HG02981 (cell line): Measurements from ENCODE around the gene WIPI1.

ENCODE experiments used
- ATAC-seq: cut with Tn5 transposase; IDR thresholded peaks from one replicate; pipeline ENCODE4 v1.9.1; 2021; ENCODE audit warnings: mild to moderate bottlenecking, moderate library complexity; ENCODE audit not compliant: unreplicated experiment

WIPI1 gene

DNA sequence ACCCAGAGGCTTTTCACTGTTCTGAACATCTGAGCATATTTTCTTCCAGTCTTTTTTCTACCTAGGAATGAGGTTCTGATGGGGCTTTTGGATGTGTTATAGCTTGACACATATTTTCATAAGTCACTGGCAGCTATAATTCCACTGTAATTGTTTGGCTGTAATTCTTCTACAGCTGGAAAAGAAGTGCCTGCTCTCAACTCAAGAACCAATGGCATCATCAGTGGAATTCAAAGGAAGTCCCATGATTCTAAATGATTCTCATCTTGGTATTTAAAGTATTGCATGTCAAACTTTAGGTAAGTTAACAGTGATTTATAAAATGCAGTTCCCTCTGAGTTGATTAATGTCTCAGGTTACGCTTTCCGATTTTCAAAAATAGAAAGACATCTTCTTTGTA is 16.8 kb downstream of the WIPI1 start:
- ATAC-seq = no peak

DNA sequence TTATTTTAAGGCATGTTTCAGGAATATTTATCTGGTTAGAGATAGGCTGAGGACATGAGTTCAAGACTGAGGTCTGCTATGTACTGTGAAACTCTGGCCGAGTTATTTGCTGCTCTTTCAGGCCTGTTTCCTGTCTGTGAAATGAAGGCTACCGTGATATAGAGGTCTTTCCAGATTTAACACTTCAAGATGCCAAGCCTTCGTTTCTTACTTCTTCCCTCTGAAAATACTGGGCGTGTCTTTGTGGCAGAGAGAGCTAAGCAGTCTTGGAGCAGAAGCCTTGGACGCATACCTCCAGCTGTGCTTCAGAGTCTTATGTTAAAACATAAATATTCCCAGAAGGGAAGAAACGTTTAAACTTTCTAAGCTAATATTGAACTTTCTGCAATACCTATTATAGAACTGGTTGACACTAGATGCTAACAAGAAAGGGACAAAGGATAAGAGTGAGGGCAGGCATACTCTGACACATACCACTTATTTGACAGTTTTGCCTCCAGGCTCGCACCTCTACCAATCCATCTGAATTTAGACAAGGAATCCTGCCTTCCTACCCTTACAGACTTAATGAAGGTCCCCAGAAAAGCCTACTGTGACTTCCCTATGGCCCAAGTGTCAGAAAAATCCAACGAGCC is 17.5 kb downstream of the WIPI1 start:
- no peak for ATAC-seq

DNA sequence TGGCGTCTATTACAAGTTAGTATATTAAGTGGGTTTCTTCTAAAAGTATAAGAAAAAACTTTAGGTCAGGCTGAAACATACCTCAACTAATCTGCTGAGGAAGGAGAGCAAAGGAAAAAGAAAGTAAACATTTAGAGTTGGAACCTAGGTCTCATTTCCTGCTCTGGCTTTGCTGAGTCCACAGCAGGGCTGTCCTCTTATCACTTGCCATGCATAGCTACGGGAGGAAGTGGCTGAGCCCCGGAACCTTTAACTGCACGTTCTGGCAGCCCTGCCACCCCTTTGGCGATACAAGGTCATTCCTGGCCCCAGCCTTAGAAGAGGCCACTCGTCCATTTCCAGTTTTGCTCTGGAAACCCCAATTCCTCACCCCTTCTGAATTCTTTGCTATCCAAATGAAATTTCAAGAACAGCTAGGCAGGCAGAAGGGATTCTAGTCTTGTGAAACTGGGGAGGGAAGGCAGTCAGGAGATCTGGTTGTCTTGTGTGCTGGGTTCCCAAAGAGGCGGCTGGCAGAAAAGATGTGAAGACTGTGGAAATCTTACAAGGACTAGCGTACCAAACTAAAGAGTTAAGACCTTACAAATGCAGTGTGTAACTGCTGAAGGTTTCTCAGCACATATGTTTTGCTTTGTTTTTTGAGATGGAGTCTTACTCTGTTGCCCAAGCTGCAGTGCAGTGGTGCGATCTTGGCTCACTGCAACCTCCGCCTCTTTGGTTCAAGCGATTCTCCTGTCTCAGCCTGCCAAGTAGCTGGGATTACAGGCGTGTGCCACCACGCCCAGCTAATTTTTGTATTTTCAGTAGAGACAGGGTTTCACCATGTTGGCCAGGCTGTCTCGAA is 19.1 kb downstream of the WIPI1 start:
- peak; percentile 74 for ATAC-seq

DNA sequence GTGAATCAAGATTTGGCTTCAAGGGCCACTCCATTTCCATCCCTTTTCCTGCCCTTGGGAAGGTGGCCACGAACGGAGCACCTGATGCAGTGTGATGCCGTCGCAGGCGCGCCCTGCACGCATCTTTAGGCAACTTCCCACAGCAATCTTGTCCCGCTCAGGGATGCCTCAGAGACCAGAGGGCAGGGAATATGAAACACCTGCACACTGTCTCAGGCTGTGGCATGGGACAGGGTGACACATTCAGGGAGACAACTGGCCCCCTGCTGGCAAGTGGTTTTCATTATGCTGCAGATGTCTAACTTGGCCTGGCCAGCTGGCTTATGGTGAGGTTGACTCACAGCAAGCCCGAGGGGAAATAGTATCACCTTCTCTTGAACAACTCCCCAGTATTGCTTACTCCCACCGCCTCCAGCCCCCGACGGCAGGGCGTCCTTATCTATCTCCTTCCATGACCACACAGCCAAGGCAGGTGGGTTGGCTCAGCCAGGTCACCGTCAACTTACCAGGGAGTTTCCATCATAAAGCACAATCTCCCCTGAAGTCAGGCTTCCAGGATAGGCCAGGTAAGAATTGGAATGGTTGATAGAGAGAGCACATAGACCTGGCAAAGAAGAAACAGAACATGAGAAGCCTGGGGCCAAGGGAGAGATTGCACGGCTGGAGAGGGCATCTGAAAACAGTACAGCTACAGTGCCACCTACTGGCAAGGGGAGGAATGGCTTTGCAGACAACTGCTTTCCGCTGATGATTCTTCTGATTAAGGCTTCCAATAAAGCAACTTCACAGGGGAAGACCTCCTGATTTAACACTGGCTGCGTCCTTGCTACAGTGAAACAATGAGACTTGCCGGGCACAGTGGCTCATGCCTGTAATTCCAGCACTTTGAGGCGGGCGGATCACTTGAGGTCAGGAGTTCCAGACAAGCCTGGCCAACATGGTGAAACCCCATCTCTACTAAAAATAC is 21.1 kb downstream of the WIPI1 start:
- peak; percentile 52 for ATAC-seq

DNA sequence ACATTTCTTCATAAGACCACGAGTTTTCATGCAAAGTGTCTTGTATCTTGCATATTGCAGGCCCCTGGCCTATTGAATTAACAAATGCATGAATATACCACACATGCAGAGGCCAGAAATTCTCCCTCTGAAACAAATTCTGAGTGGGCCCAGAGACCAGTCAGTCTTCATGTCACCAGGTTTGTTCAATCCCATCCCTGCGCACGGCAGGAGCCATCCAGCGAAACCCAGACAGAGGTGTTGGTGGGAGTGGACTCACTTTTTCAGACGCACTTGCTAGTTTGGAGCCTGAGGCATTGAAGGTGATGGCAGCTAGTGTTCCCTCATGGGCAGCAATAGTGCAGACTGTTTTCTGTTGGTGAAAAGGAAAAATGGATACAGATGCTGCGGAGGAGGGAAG is 21.9 kb downstream of the WIPI1 start:
- ATAC-seq = no peak

DNA sequence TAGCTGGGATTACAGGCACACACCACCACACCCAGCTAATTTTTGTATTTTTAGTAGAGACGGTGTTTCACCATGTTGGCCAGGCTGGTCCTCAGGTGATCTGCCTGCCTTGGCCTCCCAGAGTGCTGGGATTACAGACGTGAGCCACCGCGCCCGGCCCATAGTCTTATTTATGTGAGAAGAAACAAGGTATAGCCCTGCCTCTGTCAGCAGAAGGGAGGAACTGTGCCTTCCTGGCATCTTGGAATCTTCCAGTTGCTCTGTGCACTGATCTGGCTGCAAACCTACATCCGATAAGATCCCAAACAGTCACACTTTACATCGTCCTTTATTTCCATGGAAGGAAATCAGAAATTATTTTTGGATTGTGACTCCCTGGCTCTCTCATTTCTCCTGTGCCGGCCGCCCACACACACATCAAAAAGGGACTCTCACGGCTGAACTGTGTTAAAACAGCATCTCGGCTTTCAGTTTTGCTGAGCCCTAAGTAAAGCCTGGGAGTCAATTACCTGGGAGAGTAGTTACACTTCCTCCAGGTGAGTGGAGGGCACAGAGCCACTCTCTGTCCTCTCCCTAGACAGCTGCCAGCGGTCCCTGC is 23.3 kb downstream of the WIPI1 start:
- no peak for ATAC-seq

DNA sequence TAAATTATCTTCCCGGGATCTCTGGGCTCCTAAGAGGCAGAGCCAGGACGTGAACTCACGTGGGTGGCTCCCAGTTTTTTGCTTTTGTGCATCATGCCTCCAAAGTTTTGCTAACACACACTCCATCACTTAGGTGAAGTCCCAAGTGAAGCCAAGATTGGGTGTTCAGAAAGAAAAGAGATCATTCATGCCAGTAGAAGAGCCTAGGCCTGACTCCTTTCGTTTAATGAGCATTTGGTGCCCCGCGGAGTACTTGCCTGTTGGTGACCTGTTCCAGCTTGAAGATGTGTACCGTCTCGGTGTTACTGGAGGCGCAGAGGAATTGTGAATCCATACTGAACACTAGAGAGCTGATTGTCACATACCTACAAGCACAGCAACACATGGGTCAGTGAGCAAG is 24.1 kb downstream of the WIPI1 start:
- ATAC-seq = no peak

DNA sequence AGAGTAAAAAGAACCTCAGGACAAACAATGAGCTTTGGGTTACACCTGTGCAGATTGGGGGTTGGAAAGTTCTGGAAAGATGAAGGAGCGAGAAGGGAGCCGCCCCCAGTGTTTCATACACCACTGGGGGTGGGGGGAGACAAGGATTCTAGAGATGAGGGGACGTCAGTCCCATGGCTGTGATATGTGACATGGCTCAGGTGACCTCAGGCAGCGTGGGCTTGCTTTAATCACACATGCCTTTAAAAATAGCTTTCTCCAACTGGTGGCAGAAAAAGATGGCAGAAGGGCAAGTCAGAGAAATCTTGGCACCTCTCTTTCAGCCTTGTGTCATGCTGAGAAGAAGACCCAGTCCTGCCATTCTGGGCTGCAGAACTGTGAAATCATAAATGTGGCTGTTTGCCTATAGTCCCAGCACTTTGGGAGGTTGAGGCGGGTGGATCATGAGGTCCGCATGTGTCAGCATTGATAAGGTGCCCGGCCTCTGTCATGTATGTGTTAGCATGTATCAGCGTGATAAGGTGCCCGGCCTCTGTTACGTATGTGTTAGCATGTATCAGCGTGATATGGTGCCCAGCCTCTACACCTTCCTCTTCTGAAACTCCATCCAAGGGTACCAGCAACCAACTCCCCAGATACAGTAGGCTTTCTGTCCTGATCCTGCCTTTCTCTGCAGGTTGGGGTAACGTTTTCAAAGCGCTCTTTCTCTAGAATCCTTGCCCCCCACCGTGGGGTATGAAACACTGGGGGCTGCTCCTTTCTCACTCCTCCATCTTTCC is 25.0 kb downstream of the WIPI1 start:
- ATAC-seq = no peak

DNA sequence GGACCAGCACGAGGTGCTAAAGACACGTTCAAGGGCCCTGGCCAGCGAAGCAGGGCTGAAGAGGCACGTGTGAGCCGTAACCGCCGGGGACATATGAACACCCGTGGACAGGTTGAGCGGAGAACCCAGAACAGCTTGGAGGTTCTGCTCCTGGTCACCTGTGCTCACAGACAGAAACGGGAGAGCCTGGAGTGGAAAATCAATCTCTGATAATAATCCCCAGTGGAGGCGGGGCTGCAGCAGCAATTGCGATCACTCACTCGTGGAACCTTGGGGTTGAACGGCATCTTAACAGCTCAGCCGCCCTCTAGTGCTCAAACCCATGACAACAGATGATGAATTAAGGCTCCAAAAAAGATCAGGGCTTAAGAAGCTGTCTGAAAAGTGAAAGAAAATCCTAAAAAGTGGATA is 25.6 kb downstream of the WIPI1 start:
- ATAC-seq = no peak

DNA sequence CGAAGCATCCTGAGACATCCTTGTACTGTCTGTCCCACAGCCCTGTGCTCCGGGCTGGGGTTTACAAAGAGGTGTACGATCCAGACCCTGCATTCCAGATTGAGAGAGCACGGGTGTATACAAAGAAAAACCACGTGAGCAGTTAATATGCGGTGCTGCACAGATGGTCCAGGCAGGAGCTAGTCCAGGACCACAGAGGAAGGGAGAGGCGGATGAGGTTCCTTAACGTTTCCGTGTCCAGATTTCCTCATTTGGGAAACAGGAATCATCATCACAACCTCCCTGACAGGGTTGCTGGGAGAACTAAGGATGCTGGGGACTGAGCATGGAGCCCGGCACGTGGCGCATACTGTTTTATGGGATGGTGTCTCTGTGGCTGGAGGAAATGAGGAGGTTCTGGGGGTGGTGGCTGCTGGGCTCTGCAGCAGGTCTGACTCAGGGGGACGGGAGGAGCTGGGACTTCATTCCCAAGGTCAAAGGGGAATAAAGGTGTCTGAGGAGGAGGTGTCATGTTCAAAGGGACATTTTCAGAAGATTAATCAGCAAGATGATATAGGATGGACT is 26.2 kb downstream of the WIPI1 start:
- no peak for ATAC-seq

DNA sequence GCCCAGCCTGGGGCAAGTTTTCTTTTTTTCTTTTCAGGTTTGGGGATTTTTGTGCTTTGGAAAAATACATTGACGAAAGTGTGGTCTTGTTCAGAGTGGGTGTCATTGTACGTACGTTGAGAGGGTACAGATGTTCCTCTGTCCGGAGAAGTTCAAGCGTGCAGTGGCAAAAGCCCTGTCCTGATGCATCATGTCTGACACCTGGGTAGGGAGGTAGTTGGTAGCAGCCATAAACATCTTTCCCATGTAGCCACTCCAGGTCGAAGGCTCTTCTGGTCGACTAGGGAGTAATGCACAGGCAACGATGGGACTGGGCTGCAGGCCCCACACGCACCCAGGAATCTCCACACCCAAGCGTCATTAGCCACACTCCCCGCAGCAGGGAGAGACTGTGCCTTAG is 27.4 kb downstream of the WIPI1 start:
- no peak for ATAC-seq

DNA sequence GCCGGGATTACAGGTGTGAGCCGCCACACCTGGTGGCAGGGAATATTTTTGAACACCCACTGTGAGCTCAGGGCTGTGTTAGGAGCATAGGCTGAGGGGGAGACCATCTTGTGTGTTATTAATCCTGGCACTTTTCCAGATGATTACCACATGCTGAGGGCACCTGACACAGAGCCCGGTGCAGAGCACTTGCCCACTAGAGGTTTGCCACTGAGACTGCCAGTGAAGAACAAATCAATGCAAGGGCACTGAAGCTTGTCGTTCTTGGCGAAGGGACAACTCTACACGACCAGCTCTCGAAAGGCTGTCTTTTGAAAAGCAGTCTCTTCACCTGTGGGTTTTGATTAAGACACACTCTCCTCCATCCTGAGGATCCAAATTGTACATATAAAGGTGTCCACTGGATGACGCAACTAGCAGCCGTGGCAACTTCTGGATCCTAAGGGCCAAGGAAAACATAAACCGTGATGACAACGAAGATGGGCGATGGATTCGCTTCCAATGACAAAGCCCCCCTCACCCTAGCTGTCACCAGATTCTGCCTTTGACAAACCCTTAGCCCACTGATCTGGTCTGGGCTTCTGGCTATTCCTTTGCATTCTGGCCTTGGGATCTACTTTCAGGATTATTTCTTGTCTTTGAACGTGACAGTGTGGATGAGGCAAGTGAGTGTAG is 28.7 kb downstream of the WIPI1 start:
- ATAC-seq = no peak

DNA sequence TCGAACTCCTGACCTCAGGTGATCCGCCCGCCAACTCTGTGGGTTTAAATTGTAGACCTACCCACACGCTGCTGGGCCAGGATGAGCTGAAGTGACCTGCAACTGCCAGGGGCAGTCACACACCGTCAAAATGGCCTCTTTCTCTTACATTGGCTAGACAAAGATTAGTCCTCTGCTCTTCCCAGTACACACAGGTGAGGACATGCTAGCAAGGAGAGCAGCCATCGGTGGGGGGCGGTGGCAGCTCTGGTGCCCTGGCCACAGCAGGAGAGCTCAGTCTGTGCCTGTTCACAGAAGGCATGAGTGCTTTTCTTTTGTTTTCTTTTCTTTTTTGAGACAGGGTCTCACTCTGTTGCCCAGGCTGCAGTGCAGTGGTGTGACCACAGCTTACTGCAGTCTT is 29.7 kb downstream of the WIPI1 start:
- no peak for ATAC-seq

DNA sequence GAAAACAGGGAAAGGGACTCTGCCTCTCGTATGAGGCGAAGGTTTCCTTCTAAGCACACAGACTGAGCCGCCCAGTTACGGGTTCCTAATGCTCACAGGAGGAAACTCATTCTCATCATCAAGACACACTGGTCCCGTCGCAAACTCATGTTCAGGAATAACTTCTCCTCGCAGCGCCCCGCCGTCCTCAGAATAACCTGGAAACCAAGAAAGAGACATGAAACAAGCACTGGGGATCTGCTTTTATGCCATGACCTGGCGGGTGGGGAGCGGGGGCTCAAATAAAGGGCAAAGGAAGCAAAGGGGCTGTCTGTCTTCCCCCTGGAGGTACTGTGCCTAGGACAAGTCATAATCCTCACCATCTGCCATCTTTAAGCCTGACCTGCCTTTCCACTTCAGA is 31.3 kb downstream of the WIPI1 start:
- ATAC-seq = no peak

DNA sequence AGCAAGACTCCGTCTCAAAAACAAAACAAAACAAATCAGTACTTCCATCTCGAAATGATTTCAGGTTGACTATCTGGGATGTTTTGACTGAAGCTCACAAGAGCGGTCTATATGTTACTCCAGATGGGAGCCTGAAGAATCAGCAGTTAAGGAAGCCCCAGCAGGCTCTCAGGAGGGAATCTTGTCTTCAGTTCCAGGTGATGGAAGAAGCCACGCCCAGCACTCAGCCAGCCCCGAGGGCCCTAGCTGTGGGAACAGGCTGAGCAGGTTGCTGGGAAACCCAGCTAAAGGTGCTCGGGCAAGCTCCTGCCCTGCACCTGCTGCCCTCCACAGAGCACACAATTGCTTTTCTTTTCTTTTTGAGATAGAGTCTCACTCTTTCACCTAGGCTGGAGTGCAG is 32.4 kb downstream of the WIPI1 start:
- ATAC-seq = no peak

DNA sequence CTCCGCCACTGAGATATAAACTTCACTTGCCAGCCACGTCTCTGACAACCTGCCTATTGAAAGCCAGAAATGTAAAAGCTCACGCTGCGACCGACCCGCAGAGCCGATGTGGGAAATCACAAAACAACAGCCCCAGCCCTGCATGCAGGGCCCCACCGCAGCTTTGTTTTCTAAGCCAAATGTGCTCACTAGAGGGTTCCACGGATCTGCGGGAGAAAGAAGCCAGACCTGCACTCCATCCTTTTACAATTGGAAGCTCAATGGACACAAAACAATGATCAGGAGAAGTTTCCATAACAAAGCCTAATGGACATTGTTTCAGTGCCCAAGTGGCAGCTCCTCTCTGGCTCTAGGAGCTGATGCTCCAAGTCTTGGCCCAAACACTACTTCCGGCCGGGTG is 33.1 kb downstream of the WIPI1 start:
- ATAC-seq = no peak

DNA sequence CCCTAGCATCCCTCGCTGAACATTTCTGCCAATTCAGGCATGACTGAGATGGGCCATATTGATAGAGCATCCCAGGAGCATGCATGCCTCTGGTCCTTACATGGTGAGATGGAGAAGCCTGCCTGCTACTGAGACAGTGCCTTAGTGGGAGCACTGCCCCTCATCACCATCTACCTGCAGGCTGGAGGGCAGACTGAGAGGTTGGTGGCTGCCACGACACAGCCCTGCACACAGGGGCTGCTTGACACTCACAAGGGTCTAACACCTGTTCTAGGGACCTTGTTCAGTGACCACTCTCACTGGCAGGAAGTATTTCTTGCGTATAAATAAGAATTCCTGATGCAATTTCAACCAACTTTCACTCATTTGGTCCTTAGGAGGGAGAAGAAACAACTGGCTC is 34.0 kb downstream of the WIPI1 start:
- no peak for ATAC-seq

DNA sequence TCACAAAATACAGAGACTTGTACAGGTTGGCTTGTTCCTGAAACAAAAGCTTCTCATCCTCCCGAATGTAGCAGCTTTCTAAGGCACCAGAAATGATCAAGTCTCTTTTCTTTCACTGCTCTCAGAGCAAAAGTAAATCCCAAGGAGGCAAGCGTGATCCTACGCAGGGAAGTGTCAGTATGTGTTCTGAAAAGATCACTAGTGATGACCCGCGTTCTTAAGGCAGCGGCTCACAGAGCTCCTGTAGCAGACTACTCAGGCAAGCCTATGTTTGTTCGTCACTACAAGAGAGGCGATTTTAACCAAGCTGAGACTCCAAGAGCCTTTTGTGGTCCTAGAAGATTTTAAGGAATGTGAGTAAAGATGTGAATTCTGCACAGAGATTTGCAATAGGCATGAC is 34.5 kb downstream of the WIPI1 start:
- ATAC-seq = no peak

DNA sequence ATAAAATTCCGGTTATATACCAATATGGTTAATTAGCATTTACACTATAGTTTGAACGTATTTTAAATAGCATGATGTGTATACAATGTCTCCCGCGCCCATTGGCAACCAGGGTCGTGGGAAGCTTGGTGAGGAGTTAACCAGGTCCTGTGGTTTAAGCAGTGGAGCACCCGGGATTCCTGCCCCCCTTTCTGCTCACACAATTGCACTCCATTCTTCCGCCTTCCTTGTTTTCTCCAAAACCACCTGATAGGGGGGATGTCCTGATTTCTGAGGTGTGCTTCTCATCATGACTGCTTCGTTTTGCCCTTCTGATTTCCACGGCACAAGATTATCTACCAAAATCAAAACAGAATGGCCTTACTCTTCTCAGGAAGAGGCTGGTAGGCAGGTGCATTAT is 35.8 kb downstream of the WIPI1 start:
- ATAC-seq = no peak
